Measurements from ENCODE around the gene MCCC1.

GRCh38 chr3:183108470-183108869, 9.2 kb upstream of the MCCC1 start:
- no peak for TF ChIP-seq CTCF (conservative IDR thresholded peaks at IDR 0.05; ENCODE audit: low read length)
- TF ChIP-seq EZH2phosphoT487 (IDR thresholded peaks at IDR 0.05; ENCODE audit: borderline replicate concordance), result no peak
